HepG2 (cell line): ENCODE data around the gene ARL15. TPM values are rescaled to one million over a fixed set of nuclear protein-coding genes. Genes with fewer than 3 reads are reported as not detected.

ENCODE experiments used
- ETS1 ChIP-seq: sonication (generic); formaldehyde crosslinking; IDR thresholded peaks from 2 replicates; pipeline ENCODE4 v1.4.0; 2020; ENCODE audit warnings: missing genetic modification reagents
- KAT8 ChIP-seq: IDR thresholded peaks from 2 replicates; pipeline ENCODE4 v1.6.1; 2016; ENCODE audit warnings: missing genetic modification reagents, missing compliant biosample characterization
- KDM5B ChIP-seq: sonication (generic); formaldehyde crosslinking; IDR thresholded peaks from 2 replicates; pipeline ENCODE4 v1.4.0; 2020; ENCODE audit warnings: missing genetic modification reagents, mild to moderate bottlenecking, borderline replicate concordance
- NFKB2 ChIP-seq: sonication (generic); formaldehyde crosslinking; IDR thresholded peaks from 2 replicates; pipeline ENCODE4 v1.4.0; 2020; ENCODE audit warnings: missing genetic modification reagents, borderline replicate concordance
- PHB2 ChIP-seq: fragments of 450-650 bp; IDR thresholded peaks from 2 replicates; pipeline ENCODE4 v1.6.1; 2018; ENCODE audit not compliant: partially characterized antibody
- RCOR2 ChIP-seq: IDR thresholded peaks from 2 replicates; pipeline ENCODE4 v1.6.1; 2016; ENCODE audit warnings: missing biosample characterization, missing genetic modification reagents
- TEAD3 ChIP-seq: optimal IDR thresholded peaks from 2 replicates; pipeline ENCODE3; 2016; ENCODE audit warnings: borderline replicate concordance
- TFDP1 ChIP-seq: IDR thresholded peaks from 2 replicates; pipeline ENCODE4 v1.6.1; 2016; ENCODE audit warnings: missing compliant biosample characterization, missing genetic modification reagents, borderline replicate concordance
- THYN1 ChIP-seq: sonication (generic); formaldehyde crosslinking; IDR thresholded peaks from 2 replicates; pipeline ENCODE4 v1.8.1; 2023; ENCODE audit warnings: low read depth, mild to moderate bottlenecking, moderate library complexity, missing genetic modification reagents, borderline replicate concordance
- TOPORS ChIP-seq: sonication (generic); formaldehyde crosslinking; IDR thresholded peaks from 2 replicates; pipeline ENCODE4 v1.8.0; 2023; ENCODE audit warnings: mild to moderate bottlenecking, missing genetic modification reagents
- ZBTB39 ChIP-seq: sonication (generic); formaldehyde crosslinking; IDR thresholded peaks from 2 replicates; pipeline ENCODE4 v1.5.0; 2020; ENCODE audit warnings: missing genetic modification reagents
- ZBTB44 ChIP-seq: sonication (generic); formaldehyde crosslinking; IDR thresholded peaks from 2 replicates; pipeline ENCODE4 v1.4.0; 2020; ENCODE audit warnings: missing genetic modification reagents
- ZFP36L2 ChIP-seq: sonication (generic); formaldehyde crosslinking; IDR thresholded peaks from 2 replicates; pipeline ENCODE4 v1.4.0; 2020; ENCODE audit warnings: missing genetic modification reagents
- ZFY ChIP-seq: sonication (generic); formaldehyde crosslinking; IDR thresholded peaks from 2 replicates; pipeline ENCODE4 v1.4.0; 2020; ENCODE audit warnings: missing genetic modification reagents
- ZNF160 ChIP-seq: sonication (generic); formaldehyde crosslinking; IDR thresholded peaks from 2 replicates; pipeline ENCODE4 v1.8.0; 2022; ENCODE audit warnings: mild to moderate bottlenecking, inconsistent platforms, missing genetic modification reagents
- ZNF414 ChIP-seq: sonication (generic); formaldehyde crosslinking; IDR thresholded peaks from 2 replicates; pipeline ENCODE4 v1.5.0; 2020; ENCODE audit warnings: missing genetic modification reagents
- ZNF510 ChIP-seq: sonication (generic); formaldehyde crosslinking; IDR thresholded peaks from 2 replicates; pipeline ENCODE4 v1.4.0; 2020; ENCODE audit warnings: low read depth, mild to moderate bottlenecking, missing genetic modification reagents
- ZNF737 ChIP-seq: sonication (generic); formaldehyde crosslinking; IDR thresholded peaks from 2 replicates; pipeline ENCODE4 v1.5.0; 2020; ENCODE audit warnings: missing genetic modification reagents, mild to moderate bottlenecking, borderline replicate concordance
- ZSCAN31 ChIP-seq: sonication (generic); formaldehyde crosslinking; IDR thresholded peaks from 2 replicates; pipeline ENCODE4 v1.5.0; 2020; ENCODE audit warnings: low read depth, mild to moderate bottlenecking, missing genetic modification reagents
- polyA plus RNA-seq, 8 experiments: library from polyadenylated mRNA; depleted of rRNA in 3 of 8; stranded (reverse) in 7 of 8; unstranded in 1 of 8; fragments of >200 nt; fragmentation: Illumina TruSeq in 4 of 8; extraction: Trizol in 4 of 8; gene quantifications; 2 replicates each; pipeline versions ENCODE4 v1.2.1 to v1.2.3, GENCODE V29; 2011 to 2016; ENCODE audit warnings: low read depth in 4 of 8, missing spikeins in 1 of 8, mixed read lengths in 1 of 8; ENCODE audit not compliant: insufficient read depth in 1 of 8
- total RNA-seq, 5 experiments: library from RNA; depleted of rRNA; stranded (reverse); fragments of >200 nt; fragmentation: Illumina TruSeq; extraction: Trizol; gene quantifications; 2 replicates each; pipeline ENCODE4 v1.2.3, GENCODE V29; 2016; ENCODE audit warnings: low read depth in 1 of 5

The ARL15 gene
- total and polyA plus RNA-seq, 2 of the 13 experiments (the other 11 are each of a cell fraction or from before 2014, with no cell fraction given): 2.5 to 7.7 TPM

- TF ChIP-seq ZBTB44 (CRISPR knock-in tag) (no peak), ZNF160 (CRISPR knock-in tag) (no peak), ZNF737 (CRISPR knock-in tag) (no peak), ETS1 (no peak), ZSCAN31 (CRISPR knock-in tag) (no peak), THYN1 (no peak), RCOR2 (CRISPR knock-in tag) (no peak), TEAD3 (CRISPR knock-in tag) (no peak), KDM5B (CRISPR knock-in tag) (peak; percentile 54; the same call in 1 of the 2 replicates), ZFY (CRISPR knock-in tag) (peak; percentile 16; the same call in 1 of the 2 replicates), ZNF510 (no peak), ZFP36L2 (CRISPR knock-in tag) (no peak), PHB2 (no peak), ZNF414 (CRISPR knock-in tag) (peak; percentile 43; the same call in 1 of the 2 replicates), KAT8 (CRISPR knock-in tag) (peak; percentile 68; the same call in 1 of the 2 replicates), TFDP1 (CRISPR knock-in tag) (no peak), ZBTB39 (CRISPR knock-in tag) (no peak), NFKB2 (CRISPR knock-in tag) (no peak; the same call in 1 of the 2 replicates), TOPORS (CRISPR knock-in tag) (no peak)
Measured at GRCh38 chr5:54310433-54311175, at the start of gene ARL15 (continued).
